ENCODE measurements around the gene CYP2W1. TPM values are rescaled to one million over a fixed set of nuclear protein-coding genes. Genes with fewer than 3 reads are reported as not detected.

Gene CYP2W1
- total and polyA plus RNA-seq, 8 donors = 0.12 to 0.76 (median 0.35) TPM; not detected in 1

- H3K27me3 ChIP-seq = no peaks in the 10 kb centered on the region
- peaks cover 3 to 5% (median 4%) of the 10 kb centered on the region in 3 donors for H3K4me1 ChIP-seq
- no peak overlapping the region for H3K27ac ChIP-seq
- DNase-seq (peak in 2 of 6 donors; percentile 45 to 66), ATAC-seq (no peak), FAIRE-seq (no peak)
- intact Hi-C loops (cut with DNase I) = no loop called here
- 72 to 76% methylated on average over 15 of the region's 15 CpGs for WGBS, 2 donors
- H3K4me3 ChIP-seq = no peak overlapping the region
- H3K9me3 ChIP-seq = no peaks in the 10 kb centered on the region
- no peaks in the 10 kb centered on the region for H3K36me3 ChIP-seq
- no peak for TF ChIP-seq CTCF (IDR thresholded peaks at IDR 0.05)
Observed at GRCh38 chr7:988963-989529, 6.1 kb downstream of the CYP2W1 start.

- Histone ChIP-seq H3K27me3 (no peaks in the 10 kb centered on the region), H3K27ac (no peak overlapping the region), H3K9me3 (no peaks in the 10 kb centered on the region), H3K36me3 (no peaks in the 10 kb centered on the region), H3K4me1 (peaks cover 3 to 5% (median 4%) of the 10 kb centered on the region in 3 donors), H3K4me3 (no peak overlapping the region)
- FAIRE-seq (no peak), ATAC-seq (no peak), DNase-seq (peak in 2 of 6 donors; percentile 44 to 75)
- WGBS, 2 donors = 77 to 84% methylated on average over 31 to 36 of the region's 36 CpGs
- TF ChIP-seq CTCF (IDR thresholded peaks at IDR 0.05) = no peak
- intact Hi-C loops (cut with DNase I) = loop anchor here (5.0 to 10.0 kb wide), 3 partner anchors 72 to 154 kb away; no protein-coding TSS in a partner anchor
Observed at GRCh38 chr7:990352-990932, 7.5 kb downstream of the CYP2W1 start.

GRCh38 chr7:990933-991728 is 8.2 kb downstream of the CYP2W1 start:
- intact Hi-C loops (cut with DNase I) = loop anchor here (5.0 to 10.0 kb wide), 3 partner anchors 71 to 154 kb away; no protein-coding TSS in a partner anchor
- ATAC-seq (no peak), DNase-seq (peak in 1 of 6 donors; percentile 36), FAIRE-seq (no peak)
- Histone ChIP-seq H3K27me3 (no peaks in the 10 kb centered on the region), H3K4me3 (no peak overlapping the region), H3K27ac (no peak overlapping the region), H3K9me3 (no peaks in the 10 kb centered on the region), H3K4me1 (peaks cover 3 to 5% (median 4%) of the 10 kb centered on the region in 3 donors), H3K36me3 (no peaks in the 10 kb centered on the region)
- no peak for TF ChIP-seq CTCF (IDR thresholded peaks at IDR 0.05)
- 62 to 79% methylated on average over 35 of the region's 35 CpGs for WGBS, 2 donors

GRCh38 chr7:991729-992656 is 9.0 kb downstream of the CYP2W1 start:
- FAIRE-seq (no peak), ATAC-seq (no peak), DNase-seq (peak in 2 of 6 donors; percentile 42 to 79)
- Histone ChIP-seq H3K36me3 (peaks cover 0 to 3% (median 0%) of the 10 kb centered on the region in 3 donors), H3K9me3 (no peaks in the 10 kb centered on the region), H3K4me3 (no peak overlapping the region), H3K27me3 (no peaks in the 10 kb centered on the region), H3K4me1 (no peaks in the 10 kb centered on the region), H3K27ac (no peak overlapping the region)
- 69 to 86% methylated on average over 34 of the region's 34 CpGs for WGBS, 2 donors
- intact Hi-C loops (cut with DNase I) = loop anchor here (5.0 to 10.0 kb wide), 3 partner anchors 70 to 153 kb away; no protein-coding TSS in a partner anchor
- TF ChIP-seq CTCF (IDR thresholded peaks at IDR 0.05) = no peak

Measured in pancreas (tissue), 10 donors.